ENCODE measurements around the gene CTAGE8. TPM values are rescaled to one million over a fixed set of nuclear protein-coding genes. Genes with fewer than 3 reads are reported as not detected.
"Not testable (repeated sequence)": the region's sequence is repeated elsewhere in the genome, so short reads cannot be mapped to it uniquely, and the experiment has no call there.

The CTAGE8 gene
- polyA plus RNA-seq, 1 donor, result 11.2 TPM

GRCh38 chr7:144226866-144227265, 42.2 kb downstream of the CTAGE8 start:
- no CpG with 5 or more reads among the region's 4 CpGs for WGBS (ENCODE audit: insufficient coverage, low lambda C conversion rate)
- not testable (repeated sequence) for H3K4me1 ChIP-seq (ENCODE audit: control insufficient read depth, insufficient read depth, low read length); H3K9me3 ChIP-seq (ENCODE audit: control insufficient read depth, low read depth, low read length); H3K27me3 ChIP-seq (ENCODE audit: control insufficient read depth, insufficient read depth, low read length); H3K4me3 ChIP-seq (ENCODE audit: low read length); H3K36me3 ChIP-seq (ENCODE audit: control insufficient read depth, insufficient read depth, low read length); DNase-seq; H3K27ac ChIP-seq (ENCODE audit: low read length)

- H3K27ac ChIP-seq (ENCODE audit: low read length); H3K36me3 ChIP-seq (ENCODE audit: control insufficient read depth, insufficient read depth, low read length); H3K9me3 ChIP-seq (ENCODE audit: control insufficient read depth, low read depth, low read length); H3K27me3 ChIP-seq (ENCODE audit: control insufficient read depth, insufficient read depth, low read length); DNase-seq; H3K4me1 ChIP-seq (ENCODE audit: control insufficient read depth, insufficient read depth, low read length); H3K4me3 ChIP-seq (ENCODE audit: low read length): not testable (repeated sequence)
Measured at GRCh38 chr7:144223675-144224074, 45.4 kb downstream of the CTAGE8 start.

GRCh38 chr7:144220531-144220930, 48.6 kb downstream of the CTAGE8 start:
- not testable (repeated sequence) for H3K9me3 ChIP-seq (ENCODE audit: control insufficient read depth, low read depth, low read length); H3K27ac ChIP-seq (ENCODE audit: low read length); H3K4me1 ChIP-seq (ENCODE audit: control insufficient read depth, insufficient read depth, low read length); H3K27me3 ChIP-seq (ENCODE audit: control insufficient read depth, insufficient read depth, low read length); H3K4me3 ChIP-seq (ENCODE audit: low read length); H3K36me3 ChIP-seq (ENCODE audit: control insufficient read depth, insufficient read depth, low read length); DNase-seq

DNA sequence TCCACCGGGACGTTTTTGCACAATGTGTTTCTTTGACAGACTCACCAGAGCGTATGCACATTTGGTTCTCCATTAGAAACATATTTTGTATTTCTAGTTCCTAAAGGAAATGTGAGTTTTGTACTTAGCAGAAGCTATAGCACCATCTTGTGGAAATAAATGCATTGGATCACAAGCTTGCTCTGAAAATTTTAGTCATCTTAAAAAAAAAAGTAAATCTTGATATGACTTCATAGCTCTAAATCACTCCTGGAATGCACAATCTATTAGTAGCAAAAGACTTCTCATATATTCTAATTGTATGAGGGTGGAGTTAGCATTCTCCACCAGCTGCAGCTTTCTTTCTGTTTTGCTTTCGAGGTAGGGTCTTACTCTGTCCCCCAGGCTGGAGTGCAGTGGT, 49.9 kb downstream of the CTAGE8 start:
- H3K4me3 ChIP-seq (ENCODE audit: low read length); H3K4me1 ChIP-seq (ENCODE audit: control insufficient read depth, insufficient read depth, low read length); H3K27me3 ChIP-seq (ENCODE audit: control insufficient read depth, insufficient read depth, low read length); DNase-seq; H3K9me3 ChIP-seq (ENCODE audit: control insufficient read depth, low read depth, low read length); H3K27ac ChIP-seq (ENCODE audit: low read length); H3K36me3 ChIP-seq (ENCODE audit: control insufficient read depth, insufficient read depth, low read length): not testable (repeated sequence)
- WGBS (ENCODE audit: insufficient coverage, low lambda C conversion rate), result no CpG with 5 or more reads among the region's 4 CpGs

- not testable (repeated sequence) for H3K4me3 ChIP-seq (ENCODE audit: low read length); H3K27ac ChIP-seq (ENCODE audit: low read length); H3K9me3 ChIP-seq (ENCODE audit: control insufficient read depth, low read depth, low read length); H3K27me3 ChIP-seq (ENCODE audit: control insufficient read depth, insufficient read depth, low read length); H3K4me1 ChIP-seq (ENCODE audit: control insufficient read depth, insufficient read depth, low read length); H3K36me3 ChIP-seq (ENCODE audit: control insufficient read depth, insufficient read depth, low read length)
- WGBS (ENCODE audit: insufficient coverage, low lambda C conversion rate), result no CpG with 5 or more reads among the region's 1 CpG
- DNase-seq, result peak in 1 of 2 donors; percentile 1
Measured at GRCh38 chr7:144218581-144218980, 50.5 kb downstream of the CTAGE8 start.

- H3K36me3 ChIP-seq (ENCODE audit: control insufficient read depth, insufficient read depth, low read length); H3K27ac ChIP-seq (ENCODE audit: low read length); H3K4me1 ChIP-seq (ENCODE audit: control insufficient read depth, insufficient read depth, low read length); DNase-seq; H3K9me3 ChIP-seq (ENCODE audit: control insufficient read depth, low read depth, low read length); H3K27me3 ChIP-seq (ENCODE audit: control insufficient read depth, insufficient read depth, low read length); H3K4me3 ChIP-seq (ENCODE audit: low read length): not testable (repeated sequence)
Measured at GRCh38 chr7:144217200-144217599, 51.9 kb downstream of the CTAGE8 start.

Other genes with a start within 250 kb of the CTAGE8 start
- under 0.01 TPM for gene OR2A5, start 220.3 kb downstream of the CTAGE8 start, polyA plus RNA-seq
- not detected for gene OR2A25, start 199.5 kb downstream of the CTAGE8 start, polyA plus RNA-seq
- 0.04 TPM for gene OR2A12, start 183.0 kb downstream of the CTAGE8 start, polyA plus RNA-seq
- not detected for gene OR2A2, start 159.7 kb downstream of the CTAGE8 start, polyA plus RNA-seq
- 0.07 TPM for gene OR2A14, start 146.1 kb downstream of the CTAGE8 start, polyA plus RNA-seq
- 18.7 TPM for gene CTAGE4, start 85.8 kb downstream of the CTAGE8 start, polyA plus RNA-seq
- gene ARHGEF35, start 73.5 kb downstream of the CTAGE8 start, polyA plus RNA-seq, result 30.6 TPM
- 0.34 TPM for gene OR2A42, start 29.7 kb downstream of the CTAGE8 start, polyA plus RNA-seq
- gene OR2A7, start 4.5 kb downstream of the CTAGE8 start, polyA plus RNA-seq, result 16.7 TPM
- 0.94 TPM for gene OR2A1, start 43.1 kb upstream of the CTAGE8 start, polyA plus RNA-seq
- 41.1 TPM for gene ARHGEF5, start 86.1 kb upstream of the CTAGE8 start, polyA plus RNA-seq
- gene NOBOX, start 134.4 kb upstream of the CTAGE8 start, polyA plus RNA-seq, result not detected